Measurements from ENCODE around the gene LILRB4. TPM values are rescaled to one million over a fixed set of nuclear protein-coding genes. Genes with fewer than 3 reads are reported as not detected.
"Not testable (repeated sequence)": the region's sequence is repeated elsewhere in the genome, so short reads cannot be mapped to it uniquely, and the experiment has no call there.

LILRB4 gene
- total RNA-seq, 1 experiment from 2014 or later, result not detected

DNA sequence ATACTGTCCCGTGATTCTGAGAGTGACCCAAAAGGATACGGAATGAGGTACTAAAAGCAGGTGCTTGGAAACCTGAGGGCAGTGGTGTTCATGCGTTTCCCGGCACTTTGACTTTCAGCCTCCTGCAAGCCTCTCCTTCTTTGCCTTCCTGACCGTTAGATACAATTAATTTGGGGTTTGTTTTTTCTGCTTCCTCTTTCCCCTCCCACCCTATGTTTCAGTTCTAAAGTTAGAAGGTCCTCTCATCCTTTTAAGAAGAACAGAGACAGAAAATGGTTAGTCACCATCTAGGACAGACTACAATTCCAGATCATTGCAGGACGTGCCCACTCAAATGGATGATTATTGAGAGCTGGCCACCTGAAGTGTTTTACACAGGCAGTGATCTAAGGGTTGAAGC, 1.8 kb upstream of the LILRB4 start:
- no peaks in the 10 kb centered on the region for H3K4me1 ChIP-seq (replicated peaks)
- H3K9me3 ChIP-seq (replicated peaks), result no peaks in the 10 kb centered on the region
- no peak overlapping the region for H3K4me3 ChIP-seq
- H3K27ac ChIP-seq, result no peak overlapping the region
- DNase-seq (ENCODE audit: low read depth in 1 of 2, low spot score in 2 of 2), result no peak
- no peaks in the 10 kb centered on the region for H3K36me3 ChIP-seq
- H3K27me3 ChIP-seq (replicated peaks), result no peaks in the 10 kb centered on the region

DNA sequence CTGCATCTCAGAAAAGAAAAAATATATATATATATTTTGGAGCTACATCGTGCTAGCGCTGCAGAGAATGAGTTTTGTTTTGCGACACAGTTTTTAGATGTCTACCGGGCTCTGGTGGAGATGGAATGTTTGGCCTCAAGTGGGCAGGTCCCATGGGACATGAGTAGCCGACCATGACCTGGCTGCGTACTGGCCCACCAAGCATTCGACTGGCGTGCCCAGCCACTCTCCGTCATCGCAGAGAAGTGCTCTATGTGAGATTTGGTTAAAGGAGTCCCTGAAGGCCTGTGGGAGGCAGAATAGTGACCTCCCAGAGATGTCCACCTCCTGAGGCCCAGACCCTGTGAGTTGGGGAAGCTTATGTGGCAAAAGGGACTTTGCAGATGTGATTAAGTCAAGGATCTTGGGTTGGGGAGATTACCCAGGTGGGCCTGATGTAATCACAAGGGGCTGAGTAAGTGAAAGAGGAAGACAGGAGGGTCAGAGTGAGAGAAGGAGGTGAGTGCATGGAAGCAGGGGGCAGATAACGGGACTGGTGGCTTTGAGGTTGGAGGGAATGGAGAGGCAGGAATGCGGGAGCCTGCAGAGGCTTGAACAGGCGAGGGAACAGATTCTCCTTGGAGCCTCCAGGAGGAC, 821 bp upstream of the LILRB4 start:
- H3K27ac ChIP-seq, result no peak overlapping the region

DNA sequence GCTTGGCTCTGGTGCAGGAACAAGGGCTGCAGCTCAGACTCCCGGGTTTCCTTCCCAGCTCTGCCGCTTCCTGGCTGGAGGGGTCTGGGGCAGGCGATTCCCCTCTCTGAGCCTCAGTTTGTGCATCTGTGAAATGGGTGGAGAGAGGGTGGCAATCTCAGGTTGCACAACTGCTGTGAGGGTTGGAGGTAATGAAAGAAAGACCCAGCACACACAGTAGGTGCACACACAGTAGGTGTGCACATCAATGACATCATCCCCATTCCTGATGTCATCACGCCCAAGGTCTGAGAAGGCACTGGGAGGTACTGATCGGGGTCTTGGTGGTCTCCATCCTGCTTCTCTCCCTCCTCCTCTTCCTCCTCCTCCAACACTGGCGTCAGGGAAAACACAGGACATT, 2.7 kb downstream of the LILRB4 start:
- Histone ChIP-seq H3K4me1 (replicated peaks) (no peaks in the 10 kb centered on the region), H3K9me3 (replicated peaks) (no peaks in the 10 kb centered on the region), H3K4me3 (no peak overlapping the region), H3K27ac (no peak overlapping the region), H3K27me3 (replicated peaks) (no peaks in the 10 kb centered on the region; the same call in 1 of the 2 replicates), H3K36me3 (no peaks in the 10 kb centered on the region)
- no peak for DNase-seq (ENCODE audit: low read depth in 1 of 2, low spot score in 2 of 2)

More for the DNA sequence above, 821 bp upstream of the LILRB4 start:
- H3K27me3 ChIP-seq (replicated peaks), result no peaks in the 10 kb centered on the region
- H3K4me1 ChIP-seq (replicated peaks), result no peaks in the 10 kb centered on the region
- no peak for DNase-seq (ENCODE audit: low read depth in 1 of 2, low spot score in 2 of 2)
- H3K9me3 ChIP-seq (replicated peaks), result no peaks in the 10 kb centered on the region
- H3K4me3 ChIP-seq, result no peak overlapping the region
- H3K36me3 ChIP-seq, result no peaks in the 10 kb centered on the region

DNA sequence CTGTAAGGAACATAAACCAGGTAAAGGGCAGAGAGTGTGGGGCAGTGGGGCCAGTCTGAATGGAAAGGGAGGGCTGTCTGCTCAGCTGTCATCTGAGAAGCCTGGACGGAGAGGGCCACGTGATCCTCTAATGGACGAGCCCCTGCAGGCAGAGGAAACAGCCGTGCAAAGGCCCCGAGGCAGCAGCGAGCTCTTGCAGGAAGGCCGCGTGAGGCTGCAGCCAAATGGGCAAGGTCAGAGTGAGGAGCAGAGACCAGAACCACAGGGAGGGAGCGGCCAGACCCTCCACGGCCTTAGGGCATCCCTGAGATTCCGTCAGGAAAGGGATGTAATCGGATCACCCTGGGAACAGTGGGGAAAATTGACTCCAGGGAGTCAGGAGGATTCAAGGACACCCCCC, 4.4 kb downstream of the LILRB4 start:
- H3K27me3 ChIP-seq (replicated peaks), result no peaks in the 10 kb centered on the region; the same call in 1 of the 2 replicates

DNA sequence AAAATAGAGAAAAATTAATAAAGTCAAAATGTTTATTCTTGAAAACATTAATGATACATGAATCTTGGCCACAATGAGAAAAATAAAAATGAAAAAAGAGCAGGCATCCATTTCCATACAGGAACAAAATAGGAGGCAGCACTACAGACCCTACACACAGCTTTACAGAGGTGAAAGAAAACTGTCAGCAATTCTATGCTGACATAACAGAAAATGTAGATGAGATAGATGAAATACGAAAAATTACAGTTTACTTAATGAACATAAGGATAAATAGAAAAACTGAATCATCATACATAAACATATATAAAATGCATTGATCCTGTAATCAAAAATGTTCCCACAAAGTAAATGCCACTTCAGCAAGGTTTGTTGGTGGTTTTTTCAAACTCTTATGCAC, 5.6 kb downstream of the LILRB4 start:
- Histone ChIP-seq H3K4me1 (replicated peaks) (no peaks in the 10 kb centered on the region), H3K36me3 (no peaks in the 10 kb centered on the region), H3K27ac (no peak overlapping the region), H3K27me3 (replicated peaks) (no peaks in the 10 kb centered on the region; the same call in 1 of the 2 replicates), H3K9me3 (replicated peaks) (no peaks in the 10 kb centered on the region), H3K4me3 (no peak overlapping the region)
- DNase-seq (ENCODE audit: low read depth in 1 of 2, low spot score in 2 of 2), result no peak

More for the DNA sequence above, 4.4 kb downstream of the LILRB4 start:
- no peaks in the 10 kb centered on the region for H3K4me1 ChIP-seq (replicated peaks)
- H3K27ac ChIP-seq, result no peak overlapping the region
- no peak for DNase-seq (ENCODE audit: low read depth in 1 of 2, low spot score in 2 of 2)
- no peaks in the 10 kb centered on the region for H3K36me3 ChIP-seq
- no peak overlapping the region for H3K4me3 ChIP-seq
- H3K9me3 ChIP-seq (replicated peaks), result no peaks in the 10 kb centered on the region

DNA sequence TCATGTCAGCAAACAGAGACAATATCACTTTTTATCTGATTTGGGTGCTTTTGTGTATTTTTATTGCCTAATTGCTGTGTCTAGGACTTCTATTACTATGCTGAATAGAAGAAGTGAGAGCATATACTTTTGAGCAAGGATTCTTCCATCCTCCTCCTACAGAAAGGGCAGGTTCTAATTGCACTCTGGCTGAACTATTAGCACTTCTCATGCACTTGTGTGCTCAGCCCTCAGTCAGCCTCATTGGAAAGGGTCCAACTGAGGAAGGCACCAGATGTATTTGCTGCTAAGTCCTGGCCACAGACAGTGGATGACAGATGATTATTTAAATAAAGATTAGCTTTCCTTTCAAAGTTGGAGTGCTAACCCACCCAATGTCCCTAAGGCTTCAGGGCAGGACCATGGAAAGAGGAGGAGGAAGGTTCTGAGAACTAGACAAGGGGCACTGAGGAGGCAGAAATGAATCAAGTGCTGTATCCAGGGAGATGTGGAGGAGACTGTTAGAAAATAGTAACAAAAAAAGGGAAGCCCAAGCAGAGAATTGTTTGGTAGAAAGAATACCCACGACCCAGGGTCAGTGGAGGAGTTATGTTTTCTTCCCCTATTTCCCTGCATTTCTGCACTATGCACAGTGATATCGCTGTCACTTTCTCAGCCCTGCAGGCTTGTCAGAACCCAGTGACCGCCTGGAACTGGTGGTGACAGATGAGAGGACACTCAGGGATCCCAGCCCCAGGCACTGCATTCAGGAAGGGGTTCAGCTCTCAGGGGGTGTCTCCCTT, 8.0 kb downstream of the LILRB4 start:
- H3K36me3 ChIP-seq, result no peaks in the 10 kb centered on the region
- no peaks in the 10 kb centered on the region; the same call in 1 of the 2 replicates for H3K27me3 ChIP-seq (replicated peaks)
- no peak overlapping the region for H3K27ac ChIP-seq
- DNase-seq (ENCODE audit: low read depth in 1 of 2, low spot score in 2 of 2), result no peak
- H3K4me1 ChIP-seq (replicated peaks), result no peaks in the 10 kb centered on the region
- H3K9me3 ChIP-seq (replicated peaks), result no peaks in the 10 kb centered on the region
- no peak overlapping the region for H3K4me3 ChIP-seq

DNA sequence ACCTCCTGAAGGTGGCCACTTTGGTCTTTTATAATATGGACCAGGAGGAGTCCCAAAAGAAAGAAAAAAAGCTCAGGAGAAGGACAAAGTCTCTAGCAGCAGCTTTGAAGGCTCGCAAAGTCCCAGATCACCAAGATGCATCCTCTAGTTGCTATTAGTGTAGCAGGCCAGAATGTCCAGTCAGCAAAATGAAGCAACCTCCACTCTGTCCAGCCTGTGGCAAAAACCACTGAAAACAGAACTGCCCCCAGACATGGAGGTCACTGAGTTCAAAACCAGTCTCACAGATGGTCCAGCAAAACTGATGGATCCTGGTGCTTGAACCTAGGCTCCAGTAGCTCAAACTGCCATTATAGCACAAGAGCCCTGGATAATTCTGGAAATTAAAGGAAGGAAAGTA, 10.4 kb downstream of the LILRB4 start:
- no peaks in the 10 kb centered on the region for H3K9me3 ChIP-seq (replicated peaks)
- no peaks in the 10 kb centered on the region for H3K4me1 ChIP-seq (replicated peaks)
- H3K27me3 ChIP-seq (replicated peaks), result no peaks in the 10 kb centered on the region; the same call in 1 of the 2 replicates
- no peak overlapping the region for H3K27ac ChIP-seq
- H3K36me3 ChIP-seq, result no peaks in the 10 kb centered on the region
- no peak overlapping the region for H3K4me3 ChIP-seq
- DNase-seq (ENCODE audit: low read depth in 1 of 2, low spot score in 2 of 2), result no peak

DNA sequence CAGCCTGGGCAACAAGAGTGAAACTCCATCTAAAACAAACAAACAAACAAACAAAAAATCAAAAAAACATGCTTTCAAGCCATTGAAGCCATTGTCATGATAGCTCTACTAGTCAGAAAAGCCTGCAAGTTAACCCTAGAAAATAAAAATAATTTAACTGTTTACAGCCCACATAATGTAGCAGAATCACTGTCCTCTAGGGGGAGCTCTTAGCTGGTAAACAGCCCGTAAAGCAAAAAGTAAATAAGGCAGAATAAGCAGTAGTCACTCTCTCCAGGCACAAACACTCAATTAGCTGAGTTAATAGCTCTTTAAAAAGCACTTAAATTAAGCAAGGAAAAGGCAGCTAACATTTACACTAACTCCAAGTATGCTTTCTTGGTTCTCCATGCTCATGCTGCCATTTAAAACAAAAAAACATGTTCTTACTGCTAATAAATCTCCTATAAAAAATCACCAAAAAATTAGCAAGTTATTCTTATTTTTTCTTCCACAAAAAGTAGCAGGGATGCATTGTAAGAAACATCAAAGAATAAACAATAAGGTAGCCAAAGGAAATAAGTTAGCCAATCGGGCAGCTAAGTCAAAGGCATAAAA, 11.3 kb downstream of the LILRB4 start:
- Histone ChIP-seq H3K4me1 (replicated peaks) (no peaks in the 10 kb centered on the region), H3K36me3 (no peaks in the 10 kb centered on the region), H3K27ac (no peak overlapping the region), H3K4me3 (no peak overlapping the region), H3K9me3 (replicated peaks) (no peaks in the 10 kb centered on the region), H3K27me3 (replicated peaks) (no peaks in the 10 kb centered on the region; the same call in 1 of the 2 replicates)
- peak in 1 of 2 experiments; percentile 37 for DNase-seq (ENCODE audit: low read depth in 1 of 2, low spot score in 2 of 2)

DNA sequence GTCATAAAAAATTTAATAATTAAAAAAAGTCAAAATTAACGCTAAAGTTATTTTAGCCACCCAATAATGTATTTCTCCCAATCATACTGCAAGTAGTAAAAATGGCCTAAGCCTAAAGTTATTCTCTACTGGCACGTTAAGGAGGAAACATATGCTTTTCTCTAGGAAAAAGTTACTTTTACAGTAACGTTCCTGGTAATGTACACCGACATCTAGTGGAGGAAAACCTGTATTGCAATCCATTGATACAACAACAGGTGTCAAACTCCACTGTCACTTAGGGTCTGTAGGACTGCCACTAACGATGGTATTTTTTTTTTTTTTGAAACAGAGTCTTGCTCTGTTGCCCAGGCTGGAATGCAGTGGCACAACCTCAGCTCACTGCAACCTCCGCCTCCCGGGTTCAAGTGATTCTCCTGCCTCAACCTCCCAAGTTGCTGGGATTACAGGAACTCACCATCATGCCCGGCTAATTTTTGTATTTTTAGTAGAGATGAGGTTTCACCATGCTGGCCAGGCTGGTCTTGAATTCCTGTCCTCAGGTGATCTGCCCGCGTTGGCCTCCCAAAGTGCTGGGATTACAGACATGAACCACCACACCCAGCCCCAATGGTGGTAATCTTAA, 13.5 kb downstream of the LILRB4 start:
- not testable (repeated sequence) for H3K36me3 ChIP-seq; H3K9me3 ChIP-seq (replicated peaks); H3K4me3 ChIP-seq; H3K27me3 ChIP-seq (replicated peaks); H3K4me1 ChIP-seq (replicated peaks); H3K27ac ChIP-seq
- DNase-seq (ENCODE audit: low read depth in 1 of 2, low spot score in 2 of 2), result peak in 1 of 2 experiments; percentile 11

DNA sequence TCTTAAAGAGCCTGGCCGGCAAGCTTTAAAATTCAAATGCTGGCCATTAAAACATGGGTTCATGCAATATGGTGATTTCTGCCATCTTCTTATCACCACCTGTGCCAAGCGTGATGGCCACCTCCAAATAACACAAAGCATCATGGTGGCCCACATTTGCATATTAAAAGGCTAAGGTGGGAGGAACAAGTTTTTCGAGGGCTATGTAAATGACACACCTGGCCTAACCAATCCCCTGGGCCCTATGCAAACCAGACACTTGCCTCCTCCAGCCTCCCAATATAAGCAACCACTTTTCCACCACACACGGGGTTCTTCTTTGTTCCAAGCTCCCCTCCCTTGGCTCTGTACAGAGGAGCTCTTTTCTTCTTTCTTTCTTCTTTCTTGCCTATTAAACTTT, 14.4 kb downstream of the LILRB4 start:
- no peaks in the 10 kb centered on the region for H3K9me3 ChIP-seq (replicated peaks)
- no peaks in the 10 kb centered on the region for H3K4me1 ChIP-seq (replicated peaks)
- no peaks in the 10 kb centered on the region for H3K27me3 ChIP-seq (replicated peaks)
- no peak overlapping the region for H3K4me3 ChIP-seq
- no peak for DNase-seq (ENCODE audit: low read depth in 1 of 2, low spot score in 2 of 2)
- no peak overlapping the region for H3K27ac ChIP-seq
- H3K36me3 ChIP-seq, result no peaks in the 10 kb centered on the region

DNA sequence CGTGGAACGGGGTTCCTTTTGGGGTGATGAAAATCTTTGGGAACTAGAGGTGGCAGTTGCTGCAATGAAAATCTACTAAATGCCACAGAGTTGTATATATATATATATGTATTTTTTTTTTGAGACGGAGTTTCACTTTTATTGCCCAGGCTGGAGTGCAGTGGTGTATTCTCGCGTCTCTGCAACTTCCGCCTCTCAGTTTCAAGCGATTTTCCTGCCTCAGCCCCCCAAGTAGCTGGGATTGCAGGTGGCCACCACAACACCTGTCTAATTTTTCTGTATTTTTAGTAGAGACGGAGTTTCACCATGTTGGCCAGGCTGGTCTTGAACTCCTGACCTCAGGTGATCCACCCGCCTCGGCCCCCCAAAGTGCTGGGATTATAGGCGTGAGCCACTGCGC, 18.8 kb downstream of the LILRB4 start:
- not testable (repeated sequence) for H3K4me3 ChIP-seq; H3K36me3 ChIP-seq; H3K9me3 ChIP-seq (replicated peaks); H3K27me3 ChIP-seq (replicated peaks); H3K27ac ChIP-seq; H3K4me1 ChIP-seq (replicated peaks); DNase-seq (ENCODE audit: low read depth in 1 of 2, low spot score in 2 of 2)

DNA sequence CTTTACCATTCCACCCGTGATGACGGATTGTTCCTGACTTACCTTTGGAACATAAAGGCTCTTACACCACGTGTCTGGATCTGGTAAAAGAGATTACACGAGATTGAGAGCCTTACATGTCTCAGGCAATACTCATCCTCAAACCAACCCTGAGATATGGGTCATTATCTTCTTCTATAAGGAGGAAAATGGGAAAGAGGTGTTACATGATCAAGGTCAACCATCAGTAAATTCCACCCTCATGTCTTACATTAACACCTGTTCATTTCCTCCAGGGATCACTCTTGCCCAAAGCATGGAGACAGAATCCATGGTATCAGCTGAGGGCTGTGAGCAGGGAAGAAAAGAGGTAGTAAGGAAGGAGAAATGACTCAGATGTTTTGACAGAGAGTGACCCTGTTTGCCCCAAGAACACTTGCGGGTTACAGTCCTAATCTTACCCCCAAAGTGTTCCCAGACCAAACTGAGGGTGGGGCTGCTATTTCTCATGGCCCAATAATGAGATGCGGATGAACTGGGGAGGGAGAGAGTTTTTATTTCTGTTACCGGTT, 19.6 kb downstream of the LILRB4 start:
- H3K36me3 ChIP-seq, result no peaks in the 10 kb centered on the region
- H3K27ac ChIP-seq, result no peak overlapping the region
- H3K4me1 ChIP-seq (replicated peaks), result no peaks in the 10 kb centered on the region
- H3K27me3 ChIP-seq (replicated peaks), result no peaks in the 10 kb centered on the region
- no peak overlapping the region for H3K4me3 ChIP-seq
- no peak for DNase-seq (ENCODE audit: low read depth in 1 of 2, low spot score in 2 of 2)
- H3K9me3 ChIP-seq (replicated peaks), result no peaks in the 10 kb centered on the region

DNA sequence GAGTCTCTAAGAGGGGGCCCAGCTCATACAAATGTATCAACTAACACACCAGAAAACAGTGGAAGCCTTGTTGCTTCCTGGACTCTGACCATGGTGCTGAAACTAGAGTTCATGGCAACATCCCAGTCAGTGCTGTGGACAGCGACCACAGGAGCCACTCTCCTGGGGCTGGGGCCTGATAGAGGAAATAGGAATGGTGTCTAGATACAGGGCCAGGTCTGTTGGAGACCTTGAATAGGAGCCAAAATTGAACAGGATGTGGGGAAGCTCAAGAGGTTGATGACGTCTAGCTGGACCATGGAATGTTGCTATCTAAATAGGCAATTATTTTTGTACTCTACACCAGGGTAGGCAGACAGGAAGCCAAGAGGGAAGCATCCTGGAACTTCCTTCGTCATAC, 21.7 kb downstream of the LILRB4 start:
- DNase-seq (ENCODE audit: low read depth in 1 of 2, low spot score in 2 of 2), result no peak
- H3K4me3 ChIP-seq, result no peak overlapping the region

More for the DNA sequence above, 21.7 kb downstream of the LILRB4 start:
- H3K4me1 ChIP-seq (replicated peaks), result no peaks in the 10 kb centered on the region
- H3K27me3 ChIP-seq (replicated peaks), result no peaks in the 10 kb centered on the region
- no peaks in the 10 kb centered on the region for H3K9me3 ChIP-seq (replicated peaks)
- no peaks in the 10 kb centered on the region for H3K36me3 ChIP-seq
- H3K27ac ChIP-seq, result no peak overlapping the region

All from SJSA1 (cell line).